HG03442 (cell line): ENCODE data around the gene TTC14.

Experiments
- ATAC-seq: cut with Tn5 transposase; IDR thresholded peaks from one replicate; pipeline ENCODE4 v1.9.1; 2021; ENCODE audit warnings: mild to moderate bottlenecking, moderate library complexity; ENCODE audit not compliant: unreplicated experiment

The TTC14 gene

DNA sequence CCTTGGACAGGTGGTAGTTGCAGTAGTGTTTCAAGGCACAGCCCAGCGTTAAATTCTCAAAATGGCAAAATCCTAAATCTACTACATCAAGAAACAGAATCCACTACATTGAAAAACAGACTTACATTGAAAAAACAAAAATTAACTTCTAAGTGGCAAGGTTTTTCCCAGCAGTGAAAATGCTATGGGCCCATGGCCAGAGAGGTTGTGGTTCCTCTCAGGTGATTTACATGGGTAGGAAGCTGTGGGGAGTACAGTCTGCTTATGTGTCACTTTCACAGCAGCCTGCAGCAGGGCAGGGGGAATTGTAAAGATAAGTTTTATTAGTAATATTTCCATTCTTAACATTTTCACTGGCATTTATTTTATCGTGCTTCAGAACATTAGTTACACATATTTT lies 24.9 kb downstream of the TTC14 start:
- peak; percentile 98 for ATAC-seq

DNA sequence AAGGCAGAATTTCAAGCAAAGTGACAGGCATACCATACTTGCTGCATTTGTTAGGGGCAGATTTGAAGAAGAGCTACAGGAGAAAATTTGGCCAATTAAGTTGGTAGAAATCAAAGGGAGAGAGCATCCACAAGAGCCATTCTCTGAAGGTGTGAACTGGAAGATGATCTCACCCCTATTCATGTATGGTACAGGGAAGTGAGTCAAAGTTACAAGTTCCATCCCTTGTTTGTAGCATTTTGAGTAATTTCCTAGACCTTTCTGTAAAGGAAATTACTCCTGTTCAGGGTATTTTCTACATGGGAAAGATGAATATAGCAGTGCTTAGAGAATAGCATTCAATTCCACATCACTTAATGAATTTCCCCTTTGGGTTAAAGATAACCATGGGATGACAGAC lies 28.4 kb downstream of the TTC14 start:
- ATAC-seq: no peak

DNA sequence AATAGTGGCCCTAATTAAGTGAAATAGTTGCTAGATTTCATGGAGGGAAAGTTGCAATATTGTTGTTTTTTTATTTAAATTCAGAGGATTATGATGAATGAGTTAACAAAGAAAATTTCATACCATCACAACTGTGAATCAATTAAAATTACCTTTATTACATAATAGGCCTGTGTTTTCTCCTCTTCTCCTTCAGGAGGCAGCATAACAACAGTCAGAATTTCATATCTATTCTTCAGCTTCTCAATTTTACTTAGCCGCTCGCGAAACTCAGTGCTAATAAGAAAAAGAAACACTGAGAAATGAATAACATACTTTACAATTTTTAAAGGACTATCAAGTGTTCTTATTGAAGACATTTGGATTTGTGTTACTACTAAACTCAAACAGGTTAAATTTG lies 29.4 kb downstream of the TTC14 start:
- no peak for ATAC-seq

DNA sequence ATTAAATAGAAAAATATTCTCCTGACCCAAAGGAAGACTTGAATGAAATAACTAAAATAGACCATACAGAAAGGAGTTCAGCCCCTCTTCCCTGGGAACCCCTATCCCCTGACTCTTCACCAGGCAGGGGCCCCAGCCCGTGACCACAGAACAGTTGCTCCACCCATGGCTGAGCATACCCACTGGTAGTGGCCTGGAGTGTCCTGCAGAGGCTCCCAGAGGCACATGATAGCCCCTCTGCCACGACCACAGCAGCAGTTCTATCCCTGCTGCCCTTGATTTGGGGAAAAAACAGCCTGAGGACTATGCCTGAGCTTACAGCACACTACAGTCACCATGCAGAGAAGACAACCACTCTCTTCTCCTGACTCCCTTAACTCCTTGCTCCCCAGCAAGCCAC lies 31.8 kb downstream of the TTC14 start:
- ATAC-seq: no peak

DNA sequence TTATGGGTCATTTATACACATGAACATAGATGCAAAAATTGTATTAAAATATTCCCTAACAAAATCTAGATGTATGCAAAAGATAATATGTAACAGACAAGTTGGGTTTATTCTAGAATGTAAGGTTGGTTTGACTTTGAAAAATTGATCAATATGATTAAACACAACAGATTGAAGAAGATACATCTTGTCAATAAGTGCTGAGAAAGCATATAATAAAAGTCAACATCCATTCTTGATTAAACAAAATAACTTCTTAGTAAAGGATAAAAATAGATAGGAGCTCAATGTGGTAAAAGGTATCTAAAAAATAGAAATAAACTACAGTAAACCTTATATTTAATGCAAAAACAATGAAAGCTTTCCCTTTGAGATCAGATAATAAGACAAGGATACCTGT lies 39.0 kb downstream of the TTC14 start:
- no peak for ATAC-seq

DNA sequence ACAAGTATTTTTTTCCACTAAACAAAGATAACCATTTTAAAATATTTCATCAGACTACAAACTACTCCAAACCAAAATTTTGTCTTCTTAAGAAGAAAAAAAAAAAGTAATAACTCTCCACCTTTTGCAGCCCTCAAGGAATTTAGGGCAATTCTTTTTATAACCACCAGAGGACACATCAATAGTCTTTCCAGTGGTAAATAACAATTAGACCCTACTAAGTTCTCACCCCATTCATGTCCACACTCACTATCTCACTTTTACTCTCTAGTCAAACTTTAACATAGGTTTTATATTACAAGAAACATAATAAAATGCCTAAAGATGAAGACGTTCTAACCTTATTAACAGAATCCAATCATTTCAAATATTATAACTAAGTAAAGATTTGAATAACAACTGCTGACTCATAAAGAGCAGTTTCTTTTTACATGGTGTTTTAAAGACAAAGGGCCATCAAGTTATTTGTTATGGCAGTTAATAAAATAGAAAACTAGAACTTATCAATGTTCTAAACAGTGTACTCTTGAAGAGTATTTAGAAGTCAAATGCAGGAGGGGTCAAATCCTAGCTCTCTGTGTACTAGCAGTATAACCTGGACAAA lies 44.3 kb downstream of the TTC14 start:
- ATAC-seq: peak; percentile 66

DNA sequence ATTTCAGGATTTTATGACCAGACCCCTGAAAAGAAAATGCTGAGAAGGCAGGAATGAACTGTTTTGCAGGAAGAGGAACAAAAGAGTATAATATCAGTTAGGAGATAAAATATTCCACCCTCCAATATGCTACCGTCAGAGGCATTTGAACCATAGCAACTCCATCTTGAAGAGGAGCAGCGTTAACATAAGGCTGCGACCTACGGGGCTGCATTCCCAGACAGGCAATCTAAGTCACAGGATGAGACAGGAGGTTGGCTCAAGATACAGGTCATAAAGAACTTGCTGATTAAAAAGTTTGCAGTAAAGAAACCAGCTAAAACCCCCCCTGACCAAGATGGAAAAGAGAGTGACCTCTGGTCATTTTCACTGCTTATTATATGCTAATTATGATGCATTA lies 54.4 kb downstream of the TTC14 start:
- no peak for ATAC-seq

DNA sequence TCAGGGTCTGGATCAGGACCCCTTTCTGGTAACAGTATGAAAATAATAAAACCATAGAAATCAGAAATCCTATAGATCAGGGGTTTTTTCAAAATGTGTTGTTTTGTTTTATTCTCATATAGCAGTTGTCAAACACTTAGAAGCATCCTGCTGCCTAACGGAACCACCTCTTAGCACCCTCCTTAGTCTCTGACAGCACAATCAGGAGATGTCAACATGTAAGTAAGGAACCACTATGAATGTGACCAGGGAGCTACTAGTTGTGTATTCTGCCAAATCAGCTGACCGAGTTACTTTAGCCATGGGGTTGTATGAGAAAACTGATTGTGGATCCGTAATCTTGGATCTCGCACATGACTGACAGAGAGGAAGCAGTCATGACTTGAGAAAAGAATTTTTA lies 55.1 kb downstream of the TTC14 start:
- no peak for ATAC-seq
